Thymus (tissue), 11 donors: ENCODE data around the gene RNF26. TPM values are rescaled to one million over a fixed set of nuclear protein-coding genes. Genes with fewer than 3 reads are reported as not detected.

Source experiments
- DNase-seq, 9 donors: peaks; one replicate each; pipeline ENCODE4 v3.0.0-alpha.2; 2013; ENCODE audit warnings: low spot score in 9 of 9, low read depth in 6 of 9, missing footprints in 1 of 9
- H3K27ac ChIP-seq, 2 donors: one replicate each; pipeline ENCODE4 v1.5.1; 2013; ENCODE audit warnings: control low read depth in 1 of 2, low read depth in 1 of 2, low read length in 1 of 2, mild to moderate bottlenecking in 1 of 2, moderate library complexity in 1 of 2
- H3K27me3 ChIP-seq, 2 donors: one replicate each; pipeline ENCODE4 v1.5.1; 2013; ENCODE audit warnings: low read length in 1 of 2; ENCODE audit not compliant: control insufficient read depth in 2 of 2, insufficient read depth in 1 of 2
- H3K36me3 ChIP-seq, 2 donors: one replicate each; pipeline ENCODE4 v1.5.1; 2013; ENCODE audit warnings: low read length in 1 of 2, mild to moderate bottlenecking in 1 of 2, moderate library complexity in 1 of 2; ENCODE audit not compliant: control insufficient read depth in 2 of 2, insufficient read depth in 2 of 2
- H3K4me1 ChIP-seq, 2 donors: one replicate each; pipeline ENCODE4 v1.5.1; 2013; ENCODE audit warnings: low read length in 2 of 2; ENCODE audit not compliant: control insufficient read depth in 2 of 2, insufficient read depth in 2 of 2
- H3K4me3 ChIP-seq, 2 donors: one replicate each; pipeline ENCODE4 v1.5.1; 2013; ENCODE audit warnings: low read length in 2 of 2, control low read depth in 1 of 2, mild to moderate bottlenecking in 1 of 2
- H3K9me3 ChIP-seq, 2 donors: one replicate each; pipeline ENCODE4 v1.5.1; 2013; ENCODE audit warnings: low read length in 1 of 2, mild to moderate bottlenecking in 1 of 2; ENCODE audit not compliant: control insufficient read depth in 2 of 2, insufficient read depth in 1 of 2
- WGBS: extraction: QIAGEN DNeasy Blood & Tissue Kit; methylation state at CpG from one replicate; pipeline ENCODE4 v1.1.7; 2013; 5-methylcytosine and 5-hydroxymethylcytosine counted together
- polyA plus RNA-seq: library from polyadenylated mRNA; stranded (reverse); fragments of 200-250 nt; gene quantifications from one replicate; pipeline ENCODE4 v1.2.3, GENCODE V29; 2013
- total RNA-seq: library from RNA; stranded (reverse); fragments of 120-200 nt; gene quantifications from one replicate; pipeline ENCODE4 v1.2.4, GENCODE V29; 2013
- donor health status: healthy.

Gene RNF26
- total and polyA plus RNA-seq, 2 donors = 2.7 to 9.0 TPM

- Histone ChIP-seq H3K4me3 (no peak overlapping the region), H3K9me3 (peaks cover 0 to 19% of the 10 kb centered on the region in 2 donors), H3K27ac (peak overlapping the region; percentile 37 to 73), H3K4me1 (peaks cover 36 to 77% of the 10 kb centered on the region in 2 donors), H3K27me3 (peaks cover 42 to 71% of the 10 kb centered on the region in 2 donors), H3K36me3 (no peaks in the 10 kb centered on the region)
- WGBS = 84% methylated on average over 22 of the region's 22 CpGs
- DNase-seq = peak in 2 of 9 donors; percentile 71 to 80
Measured at GRCh38 chr11:119318240-119319135, 15.8 kb upstream of the RNF26 start.

GRCh38 chr11:119319136-119319699, 15.1 kb upstream of the RNF26 start:
- Histone ChIP-seq H3K4me3 (no peak overlapping the region), H3K27ac (peak overlapping the region; percentile 10 to 73)
- no peak for DNase-seq

DNA sequence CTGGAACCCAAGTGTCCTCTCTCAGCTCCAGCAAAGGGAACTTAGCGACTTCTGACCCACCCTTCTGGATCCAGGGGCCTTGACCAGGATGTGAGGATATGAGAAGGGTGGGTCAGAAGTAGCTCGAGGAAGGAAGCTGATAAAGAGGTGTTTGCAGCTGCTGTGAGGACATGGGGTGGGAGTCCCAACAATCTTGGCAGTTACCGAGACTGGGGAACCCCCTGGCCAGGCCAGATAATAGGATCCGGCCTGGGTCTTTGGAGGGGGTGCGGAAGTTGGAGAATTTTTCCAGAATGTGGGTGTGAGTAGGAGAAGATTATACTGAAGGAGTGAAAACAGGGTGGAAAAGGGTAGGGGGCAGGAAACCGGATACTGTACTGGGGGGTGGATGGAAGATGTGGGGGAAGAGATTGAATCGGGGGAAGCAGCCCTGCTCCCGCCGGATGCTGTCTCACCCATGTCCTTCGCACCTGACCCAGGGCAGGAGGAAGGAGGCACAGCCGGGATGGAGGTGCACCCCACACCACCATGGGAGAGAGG, 14.6 kb upstream of the RNF26 start:
- WGBS = 74% methylated on average over 11 of the region's 11 CpGs
- H3K9me3 ChIP-seq = peaks cover 0 to 15% of the 10 kb centered on the region in 2 donors
- DNase-seq = no peak
- H3K4me3 ChIP-seq = no peak overlapping the region
- peaks cover 42 to 67% of the 10 kb centered on the region in 2 donors for H3K27me3 ChIP-seq
- H3K27ac ChIP-seq = peak overlapping the region; percentile 10 to 55
- H3K36me3 ChIP-seq = no peaks in the 10 kb centered on the region
- H3K4me1 ChIP-seq = peaks cover 30 to 69% of the 10 kb centered on the region in 2 donors

More at GRCh38 chr11:119319136-119319699, 15.1 kb upstream of the RNF26 start:
- no peaks in the 10 kb centered on the region for H3K36me3 ChIP-seq
- WGBS = 90% methylated on average over 8 of the region's 8 CpGs
- H3K27me3 ChIP-seq = peaks cover 42 to 71% of the 10 kb centered on the region in 2 donors
- peaks cover 0 to 19% of the 10 kb centered on the region in 2 donors for H3K9me3 ChIP-seq
- peaks cover 35 to 74% of the 10 kb centered on the region in 2 donors for H3K4me1 ChIP-seq

- H3K4me1 ChIP-seq = peaks cover 27 to 63% of the 10 kb centered on the region in 2 donors
- no peaks in the 10 kb centered on the region for H3K36me3 ChIP-seq
- DNase-seq = no peak
- H3K9me3 ChIP-seq = peaks cover 0 to 13% of the 10 kb centered on the region in 2 donors
- 57% methylated on average over 17 of the region's 17 CpGs for WGBS
- peak overlapping the region in 1 of 2 donors; percentile 60 for H3K4me3 ChIP-seq
- peak overlapping the region; percentile 58 to 85 for H3K27ac ChIP-seq
- peaks cover 42 to 63% of the 10 kb centered on the region in 2 donors for H3K27me3 ChIP-seq
Measured at GRCh38 chr11:119320240-119320775, 14.0 kb upstream of the RNF26 start.

DNA sequence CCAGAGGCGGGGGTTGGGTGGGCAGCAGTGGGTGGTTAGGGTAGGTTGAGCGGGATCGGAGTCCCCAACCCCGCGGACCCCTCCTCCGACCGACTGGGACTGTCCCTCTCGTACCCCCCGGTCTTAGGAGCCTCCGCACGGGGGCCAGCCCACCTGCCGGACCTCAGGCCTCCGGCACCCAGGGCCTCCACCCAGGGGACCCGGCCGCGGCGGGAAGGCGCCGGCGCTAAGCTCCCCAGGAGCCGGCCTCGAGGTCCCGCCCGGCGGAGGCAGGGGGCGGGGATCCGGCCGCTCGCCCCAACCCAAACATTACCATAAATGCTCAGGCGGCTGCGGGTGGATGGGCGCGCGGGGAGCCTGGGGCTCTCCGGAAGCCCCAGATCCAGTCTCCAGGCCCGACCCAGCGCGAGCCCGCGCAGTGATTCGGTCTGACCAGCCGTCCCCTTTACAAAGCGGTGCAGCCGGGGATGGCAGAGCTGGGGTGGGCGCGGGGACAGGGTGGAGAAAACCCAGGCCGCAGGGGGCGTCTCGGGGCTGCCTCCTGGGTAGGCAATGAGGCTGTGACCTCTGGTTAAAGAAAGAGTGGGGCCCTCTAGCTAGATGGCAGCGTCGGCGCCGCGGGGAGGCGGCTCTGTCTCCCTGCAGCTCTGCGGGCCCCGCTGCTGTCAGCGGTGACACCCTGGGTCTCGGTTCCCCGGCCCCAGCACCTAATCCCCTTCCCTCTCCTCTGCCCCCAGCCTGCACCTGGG, 13.4 kb upstream of the RNF26 start:
- DNase-seq = peak in 2 of 9 donors; percentile 56 to 75
- H3K27ac ChIP-seq = peak overlapping the region; percentile 58 to 85
- peaks cover 24 to 57% of the 10 kb centered on the region in 2 donors for H3K4me1 ChIP-seq
- H3K4me3 ChIP-seq = peak overlapping the region; percentile 44 to 60
- H3K36me3 ChIP-seq = no peaks in the 10 kb centered on the region
- peaks cover 0 to 7% of the 10 kb centered on the region in 2 donors for H3K9me3 ChIP-seq
- 4% methylated on average over 60 of the region's 60 CpGs for WGBS
- H3K27me3 ChIP-seq = peaks cover 36 to 56% of the 10 kb centered on the region in 2 donors

DNA sequence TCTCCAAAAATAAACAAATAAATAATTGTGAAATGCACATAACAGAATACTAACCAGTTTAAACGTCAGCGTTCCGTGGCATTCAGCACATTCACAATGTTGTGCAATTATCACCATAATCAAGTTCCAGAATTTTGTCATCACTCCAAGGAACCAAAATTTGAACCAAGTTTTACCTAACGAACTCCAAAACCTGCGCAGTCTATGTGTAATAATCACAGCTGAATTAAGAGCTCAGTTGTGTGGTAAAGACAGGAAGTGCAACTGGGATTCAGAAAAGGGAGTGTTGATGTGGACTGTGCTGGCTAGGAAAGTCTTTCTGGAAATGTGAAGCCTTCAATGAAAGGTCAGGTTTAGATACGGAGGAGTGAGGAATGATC, 12.0 kb upstream of the RNF26 start:
- DNase-seq = no peak
- no peaks in the 10 kb centered on the region for H3K36me3 ChIP-seq
- H3K4me1 ChIP-seq = peaks cover 15 to 45% of the 10 kb centered on the region in 2 donors
- no peak overlapping the region for H3K4me3 ChIP-seq
- no peak overlapping the region for H3K27ac ChIP-seq
- WGBS = 78% methylated on average over 6 of the region's 6 CpGs
- H3K27me3 ChIP-seq = peaks cover 23 to 42% of the 10 kb centered on the region in 2 donors
- no peaks in the 10 kb centered on the region for H3K9me3 ChIP-seq

- peaks cover 17 to 35% of the 10 kb centered on the region in 2 donors for H3K27me3 ChIP-seq
- no peaks in the 10 kb centered on the region for H3K9me3 ChIP-seq
- no peak overlapping the region for H3K27ac ChIP-seq
- DNase-seq = no peak
- H3K4me3 ChIP-seq = no peak overlapping the region
- peaks cover 13 to 38% of the 10 kb centered on the region in 2 donors for H3K4me1 ChIP-seq
- H3K36me3 ChIP-seq = no peaks in the 10 kb centered on the region
- 94% methylated on average over 19 of the region's 20 CpGs for WGBS
Measured at GRCh38 chr11:119322921-119323531, 11.3 kb upstream of the RNF26 start.

GRCh38 chr11:119323532-119324033, 10.7 kb upstream of the RNF26 start:
- WGBS = 33% methylated on average over 8 of the region's 8 CpGs
- Histone ChIP-seq H3K36me3 (no peaks in the 10 kb centered on the region), H3K9me3 (no peaks in the 10 kb centered on the region), H3K4me3 (no peak overlapping the region), H3K27ac (no peak overlapping the region), H3K4me1 (peaks cover 13 to 33% of the 10 kb centered on the region in 2 donors), H3K27me3 (peaks cover 12 to 30% of the 10 kb centered on the region in 2 donors)
- DNase-seq = peak in 5 of 9 donors; percentile 61 to 86 (median 78)
